ENCODE results near the gene RASSF4.

Gene RASSF4

DNA sequence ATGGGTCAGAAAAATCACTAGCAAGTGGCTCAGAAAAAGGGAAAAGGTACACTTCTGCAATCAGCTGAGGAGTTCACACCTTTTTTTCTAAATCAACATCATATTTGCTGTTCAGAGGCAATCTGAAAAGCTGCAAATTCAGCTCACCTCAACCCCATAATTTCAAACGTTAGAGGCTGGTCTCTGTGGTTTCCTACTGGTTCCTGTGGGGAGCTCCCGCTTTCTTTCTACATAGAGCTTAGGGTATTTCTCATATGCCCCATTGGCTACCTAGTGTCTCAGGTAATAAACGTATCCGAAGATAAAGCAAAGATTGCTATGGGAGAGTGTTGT, 35.9 kb downstream of the RASSF4 start:
- peak; percentile 52 for DNase-seq (ENCODE audit: low spot score)
- TF ChIP-seq, protein P1, sequence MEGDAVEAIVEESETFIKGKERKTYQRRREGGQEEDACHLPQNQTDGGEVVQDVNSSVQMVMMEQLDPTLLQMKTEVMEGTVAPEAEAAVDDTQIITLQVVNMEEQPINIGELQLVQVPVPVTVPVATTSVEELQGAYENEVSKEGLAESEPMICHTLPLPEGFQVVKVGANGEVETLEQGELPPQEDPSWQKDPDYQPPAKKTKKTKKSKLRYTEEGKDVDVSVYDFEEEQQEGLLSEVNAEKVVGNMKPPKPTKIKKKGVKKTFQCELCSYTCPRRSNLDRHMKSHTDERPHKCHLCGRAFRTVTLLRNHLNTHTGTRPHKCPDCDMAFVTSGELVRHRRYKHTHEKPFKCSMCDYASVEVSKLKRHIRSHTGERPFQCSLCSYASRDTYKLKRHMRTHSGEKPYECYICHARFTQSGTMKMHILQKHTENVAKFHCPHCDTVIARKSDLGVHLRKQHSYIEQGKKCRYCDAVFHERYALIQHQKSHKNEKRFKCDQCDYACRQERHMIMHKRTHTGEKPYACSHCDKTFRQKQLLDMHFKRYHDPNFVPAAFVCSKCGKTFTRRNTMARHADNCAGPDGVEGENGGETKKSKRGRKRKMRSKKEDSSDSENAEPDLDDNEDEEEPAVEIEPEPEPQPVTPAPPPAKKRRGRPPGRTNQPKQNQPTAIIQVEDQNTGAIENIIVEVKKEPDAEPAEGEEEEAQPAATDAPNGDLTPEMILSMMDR (IDR thresholded peaks at IDR 0.05) = no peak
- Histone ChIP-seq H3K27ac (peak overlapping the region; percentile 81 to 98), H3K4me3 (no peak overlapping the region)

DNA sequence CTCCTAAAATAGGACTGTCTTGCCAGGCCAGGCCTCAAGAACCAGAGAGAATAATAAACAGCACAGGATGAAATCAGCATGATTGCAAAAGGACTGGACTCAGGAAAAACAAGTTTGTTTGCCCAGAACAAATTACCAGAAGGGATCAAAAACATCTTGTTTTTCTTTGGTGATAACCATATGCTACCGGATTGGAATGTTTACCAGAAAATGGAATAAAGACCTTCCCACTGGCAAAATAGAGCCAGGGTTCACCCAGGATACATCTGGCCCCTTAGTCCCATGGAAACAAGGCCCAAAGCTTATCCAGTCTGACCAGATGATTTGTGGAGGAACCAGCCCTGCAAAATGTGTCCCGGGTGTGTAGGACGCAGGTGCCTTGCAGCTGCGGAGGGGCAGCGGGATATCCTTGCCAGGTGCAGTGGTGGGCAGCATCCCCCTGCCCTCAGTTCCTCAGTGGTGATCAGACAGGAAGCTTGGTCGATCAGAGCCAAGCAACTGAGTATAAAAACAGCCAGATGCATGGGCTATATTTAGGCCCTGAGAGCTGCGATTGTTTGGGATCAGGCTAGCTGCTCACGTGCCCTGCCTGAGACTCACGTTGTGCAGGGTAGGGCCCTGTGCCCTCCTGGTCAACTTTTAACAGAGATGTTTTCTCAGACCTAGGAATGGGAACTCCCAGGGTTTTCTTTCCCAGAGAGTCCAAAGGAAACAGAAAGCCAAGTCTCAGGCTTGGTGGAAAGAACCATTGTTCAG, 36.5 kb downstream of the RASSF4 start:
- peak overlapping the region; percentile 26 for H3K4me3 ChIP-seq
- H3K27ac ChIP-seq = peak overlapping the region; percentile 81 to 98
- TF ChIP-seq, protein P1 (IDR thresholded peaks at IDR 0.05) = no peak
- DNase-seq (ENCODE audit: low spot score) = peak; percentile 86

DNA sequence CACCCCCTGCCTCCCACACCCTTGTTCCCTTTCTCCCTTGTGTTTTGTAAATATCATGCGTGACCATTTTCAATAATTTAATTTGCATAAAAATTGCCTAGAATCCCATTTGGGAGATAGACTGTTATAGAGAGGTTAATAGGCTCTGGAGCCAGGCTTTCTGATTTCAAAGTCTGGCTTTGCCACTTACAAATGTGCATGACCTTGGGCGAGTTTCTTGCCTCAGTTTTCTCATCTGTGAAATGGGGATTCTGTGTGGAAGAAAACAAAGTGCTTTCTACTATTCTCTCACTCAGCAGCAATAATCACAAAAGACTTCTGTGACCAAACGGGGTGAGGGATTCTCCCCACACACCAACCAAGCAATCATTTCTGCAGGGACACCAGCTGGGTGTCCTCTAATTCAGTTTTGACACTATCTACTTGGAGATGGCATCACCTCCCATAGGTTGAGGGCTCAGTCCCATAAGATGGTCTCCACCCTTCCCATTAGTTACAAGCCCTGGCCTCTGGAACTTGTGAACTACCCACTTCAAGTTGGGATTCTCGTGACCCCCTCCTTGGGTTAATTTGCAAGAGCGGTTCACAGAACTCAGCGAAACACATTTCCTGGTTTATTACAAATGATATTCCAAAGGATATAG, 37.6 kb downstream of the RASSF4 start:
- Histone ChIP-seq H3K4me3 (peak overlapping the region; percentile 26), H3K27ac (peak overlapping the region; percentile 81 to 98)
- peak; percentile 52 for DNase-seq (ENCODE audit: low spot score)
- TF ChIP-seq, protein P1 (IDR thresholded peaks at IDR 0.05) = no peak

DNA sequence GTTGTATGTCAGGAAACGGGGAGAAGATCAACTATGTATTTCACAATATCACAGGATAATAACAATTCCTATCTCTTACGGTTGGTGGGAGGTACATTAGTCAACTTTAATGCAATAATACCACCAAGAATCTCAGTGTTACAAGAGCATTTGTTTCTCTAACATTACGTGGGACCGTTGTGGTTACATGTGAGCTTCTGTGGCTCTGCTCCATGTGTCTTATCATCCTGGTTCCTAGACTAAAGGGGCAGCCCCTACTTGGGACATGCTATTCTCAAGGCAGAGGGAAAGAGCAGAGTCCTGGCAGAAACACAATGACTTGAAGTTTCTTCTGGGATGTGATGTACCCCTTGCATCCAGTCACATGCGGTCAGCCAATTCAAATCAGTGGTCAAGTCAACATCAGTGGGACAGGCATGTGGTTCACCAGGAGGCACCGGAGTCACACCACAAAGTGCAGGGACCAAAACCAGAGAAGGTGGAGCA, 38.6 kb downstream of the RASSF4 start:
- DNase-seq (ENCODE audit: low spot score) = peak; percentile 76
- TF ChIP-seq, protein P1 (IDR thresholded peaks at IDR 0.05) = no peak
- Histone ChIP-seq H3K4me3 (no peak overlapping the region), H3K27ac (peak overlapping the region; percentile 81 to 98)

DNA sequence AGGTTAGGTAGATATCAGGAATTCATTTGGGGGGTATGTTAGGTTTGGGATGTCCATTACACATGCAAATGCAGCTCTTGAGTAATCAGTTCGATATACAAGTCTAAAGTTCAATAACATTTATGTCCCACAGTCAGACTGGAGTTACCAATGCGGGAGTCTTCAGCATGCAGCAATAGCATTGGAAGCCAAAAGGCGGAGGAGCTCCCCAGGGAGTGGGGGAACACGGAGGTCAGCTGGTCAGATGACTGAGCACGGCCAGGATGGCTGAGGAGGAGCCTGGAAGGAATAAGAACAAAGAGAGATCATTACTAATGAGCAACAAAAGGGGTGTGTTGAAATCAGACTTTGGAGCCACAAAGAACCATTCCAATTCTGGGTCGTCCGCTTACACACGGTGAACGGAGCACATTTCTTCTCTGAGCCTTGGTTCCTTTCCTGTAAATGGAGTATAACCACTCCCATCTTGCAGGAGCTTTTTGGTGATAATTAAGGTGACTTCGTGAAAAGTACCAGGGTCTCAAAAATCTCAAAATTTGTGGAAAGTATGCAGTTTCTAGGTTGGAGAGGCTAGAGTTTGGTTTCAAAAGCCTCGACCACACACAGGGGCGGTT, 40.6 kb downstream of the RASSF4 start:
- Histone ChIP-seq H3K4me3 (peak overlapping the region; percentile 78), H3K27ac (peak overlapping the region; percentile 85 to 98)
- DNase-seq (ENCODE audit: low spot score) = peak; percentile 91
- TF ChIP-seq, protein P1 (IDR thresholded peaks at IDR 0.05) = no peak

DNA sequence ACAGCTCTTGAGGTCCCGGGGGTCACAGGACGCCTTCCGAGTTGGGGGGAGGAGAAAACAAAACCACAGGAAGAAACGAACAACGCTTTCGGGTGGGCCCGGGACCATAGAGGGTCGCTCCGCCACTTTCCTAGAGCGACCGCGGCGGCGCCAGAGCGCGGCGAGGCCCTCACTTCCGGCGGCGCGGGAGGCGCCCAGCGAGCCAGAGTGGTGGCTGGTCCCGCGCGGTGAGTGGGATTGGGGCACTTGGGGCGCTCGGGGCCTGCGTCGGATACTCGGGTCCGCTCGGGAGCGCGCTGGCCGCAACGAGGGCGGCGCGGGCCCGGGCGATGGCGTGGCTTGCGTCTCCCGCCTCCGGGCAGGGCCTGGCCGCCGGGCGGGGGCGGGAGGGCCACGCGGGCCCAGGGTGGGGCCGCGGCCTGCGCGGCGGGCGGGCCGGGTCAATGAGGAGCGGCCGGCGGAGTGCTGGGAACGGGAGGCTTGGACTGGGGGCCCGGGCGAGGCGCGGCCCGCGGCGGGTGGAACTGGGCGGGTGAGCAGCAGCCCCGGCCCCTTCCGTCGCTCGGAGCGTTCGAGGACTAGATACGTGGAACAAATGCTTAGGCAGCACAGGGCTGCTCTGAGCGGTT, 41.3 kb downstream of the RASSF4 start, which contains the start of gene ZNF22:
Gene ZNF22, plus strand, starts transcription at position 172 of the 629 bp plus-strand sequence. CDS start 2,446 bp downstream, outside the sequence.
- H3K27ac ChIP-seq = peak within 1 kb of the TSS; percentile 85 to 98
- peak within 1 kb of the TSS; percentile 78 for H3K4me3 ChIP-seq
- peak; percentile 84 for DNase-seq (ENCODE audit: low spot score)
- TF ChIP-seq, protein P1 (IDR thresholded peaks at IDR 0.05) = no peak
